SK-N-SH (cell line): Measurements from ENCODE around the gene NEAT1.

Experiments
- CHD2 ChIP-seq: fragments of 150-350 bp; IDR thresholded peaks from 2 replicates; pipeline ENCODE4 v1.6.1; 2018; ENCODE audit warnings: low read length; ENCODE audit not compliant: partially characterized antibody
- CTCF ChIP-seq: fragments of 200-600 bp; sonication (generic); IDR thresholded peaks from 2 replicates; pipeline ENCODE4 v1.6.1; 2017; ENCODE audit warnings: antibody characterized with exemption, mild to moderate bottlenecking, moderate library complexity
- EP300 ChIP-seq, 2 experiments: IDR thresholded peaks; 2 replicates each; pipeline versions ENCODE4 v1.4.0 to v1.6.1; 2012; ENCODE audit warnings: borderline replicate concordance in 1 of 2, low read depth in 1 of 2, low read length in 1 of 2
- GABPA ChIP-seq: IDR thresholded peaks from 2 replicates; pipeline ENCODE4 v1.4.0; 2012; ENCODE audit warnings: low read depth, mild to moderate bottlenecking
- IRF3 ChIP-seq: fragments of 150-350 bp; IDR thresholded peaks from 2 replicates; pipeline ENCODE4 v1.6.1; 2016; ENCODE audit warnings: mild to moderate bottlenecking, low read depth, low read length
- PBX3 ChIP-seq: IDR thresholded peaks from 2 replicates; pipeline ENCODE4; 2012
- POLR2AphosphoS5 ChIP-seq: IDR thresholded peaks from 2 replicates; pipeline ENCODE4 v1.6.1; 2012; ENCODE audit warnings: low read depth, low read length
- SMC3 ChIP-seq: IDR thresholded peaks from 2 replicates; pipeline ENCODE4 v1.6.1; 2012; ENCODE audit warnings: low read depth, low read length, improper control_type of control experiment
- TAF1 ChIP-seq: IDR thresholded peaks from 2 replicates; pipeline ENCODE4 v1.6.1; 2012; ENCODE audit warnings: low read depth, mild to moderate bottlenecking, low read length, moderate library complexity, borderline replicate concordance
- USF2 ChIP-seq: fragments of 150-350 bp; IDR thresholded peaks from 2 replicates; pipeline ENCODE4 v1.6.1; 2017; ENCODE audit warnings: antibody characterized with exemption, low read length, low read depth, borderline replicate concordance
- YY1 ChIP-seq: IDR thresholded peaks from 2 replicates; pipeline ENCODE4 v1.4.0; 2012; ENCODE audit warnings: low read depth, mild to moderate bottlenecking
- ZBTB33 ChIP-seq: IDR thresholded peaks from 2 replicates; pipeline ENCODE4 v1.4.0; 2012; ENCODE audit warnings: low read depth, borderline replicate concordance

GRCh38 chr11:65417702-65418430 lies 4.7 kb upstream of the NEAT1 start:
- TF ChIP-seq EP300 (IDR thresholded peaks at IDR 0.05; ENCODE audit: borderline replicate concordance in 1 of 2, low read depth in 1 of 2, low read length in 1 of 2) (no peak), TAF1 (no peak), PBX3 (no peak), CTCF (no peak), YY1 (no peak), USF2 (no peak), GABPA (no peak), POLR2AphosphoS5 (no peak), SMC3 (no peak), ZBTB33 (no peak), IRF3 (no peak), CHD2 (no peak)
